ENCODE results near the gene ANKRD26. TPM values are rescaled to one million over a fixed set of nuclear protein-coding genes. Genes with fewer than 3 reads are reported as not detected.

The ANKRD26 gene
- total and polyA plus RNA-seq, 2 of the 13 experiments (the other 11 are each of a cell fraction or from before 2014, with no cell fraction given): 1.5 to 9.6 TPM

DNA sequence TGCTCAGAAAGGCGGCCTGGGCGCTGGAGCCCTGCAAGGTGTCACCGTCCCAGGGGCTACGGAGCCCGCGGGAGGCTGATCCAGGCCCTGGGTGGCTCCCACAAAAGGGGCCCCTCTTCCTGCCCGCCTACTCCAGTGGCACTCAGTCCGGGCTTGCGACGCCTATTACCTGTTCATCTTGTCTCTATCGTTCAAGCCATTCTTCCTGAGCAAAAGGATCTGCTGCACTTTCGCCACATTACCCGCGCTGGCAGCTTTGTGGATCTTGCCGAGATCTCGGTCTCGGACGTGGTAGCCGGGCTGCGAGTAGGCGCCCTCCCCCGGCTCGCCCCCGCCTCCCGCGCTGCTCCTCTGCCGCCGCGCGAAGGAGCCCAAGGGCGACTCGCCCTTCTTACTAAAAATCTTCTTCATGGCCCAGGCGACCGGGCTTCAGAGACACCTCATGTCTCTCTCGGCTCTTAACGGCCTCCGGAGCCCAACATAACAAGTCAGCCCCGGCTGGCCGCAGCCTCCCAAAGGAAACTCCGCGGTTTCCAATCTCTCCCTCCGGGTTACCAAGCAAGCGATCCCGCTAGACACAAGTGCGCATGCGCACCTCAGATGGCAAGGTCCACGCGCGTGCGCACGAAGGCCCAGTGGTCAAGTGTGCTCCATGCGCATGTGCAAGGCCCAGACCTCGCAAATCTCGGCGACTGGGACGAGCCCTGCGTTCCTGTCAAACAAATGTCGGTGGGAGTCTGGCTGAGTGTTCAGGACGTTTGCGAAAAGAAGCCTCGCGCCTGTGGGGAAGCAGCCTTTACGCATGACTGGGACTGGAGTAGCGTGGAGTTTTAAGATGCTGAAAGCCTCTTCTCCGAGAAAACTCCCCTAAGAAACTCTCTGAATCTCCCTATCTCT, at the start of gene ANKRD26 (continued):
- no peak for TF ChIP-seq NFATC3 (CRISPR knock-in tag; IDR thresholded peaks at IDR 0.05)
- no peak for TF ChIP-seq KDM6A (CRISPR knock-in tag; IDR thresholded peaks at IDR 0.05; ENCODE audit: low read depth)
- TF ChIP-seq, protein P1, sequence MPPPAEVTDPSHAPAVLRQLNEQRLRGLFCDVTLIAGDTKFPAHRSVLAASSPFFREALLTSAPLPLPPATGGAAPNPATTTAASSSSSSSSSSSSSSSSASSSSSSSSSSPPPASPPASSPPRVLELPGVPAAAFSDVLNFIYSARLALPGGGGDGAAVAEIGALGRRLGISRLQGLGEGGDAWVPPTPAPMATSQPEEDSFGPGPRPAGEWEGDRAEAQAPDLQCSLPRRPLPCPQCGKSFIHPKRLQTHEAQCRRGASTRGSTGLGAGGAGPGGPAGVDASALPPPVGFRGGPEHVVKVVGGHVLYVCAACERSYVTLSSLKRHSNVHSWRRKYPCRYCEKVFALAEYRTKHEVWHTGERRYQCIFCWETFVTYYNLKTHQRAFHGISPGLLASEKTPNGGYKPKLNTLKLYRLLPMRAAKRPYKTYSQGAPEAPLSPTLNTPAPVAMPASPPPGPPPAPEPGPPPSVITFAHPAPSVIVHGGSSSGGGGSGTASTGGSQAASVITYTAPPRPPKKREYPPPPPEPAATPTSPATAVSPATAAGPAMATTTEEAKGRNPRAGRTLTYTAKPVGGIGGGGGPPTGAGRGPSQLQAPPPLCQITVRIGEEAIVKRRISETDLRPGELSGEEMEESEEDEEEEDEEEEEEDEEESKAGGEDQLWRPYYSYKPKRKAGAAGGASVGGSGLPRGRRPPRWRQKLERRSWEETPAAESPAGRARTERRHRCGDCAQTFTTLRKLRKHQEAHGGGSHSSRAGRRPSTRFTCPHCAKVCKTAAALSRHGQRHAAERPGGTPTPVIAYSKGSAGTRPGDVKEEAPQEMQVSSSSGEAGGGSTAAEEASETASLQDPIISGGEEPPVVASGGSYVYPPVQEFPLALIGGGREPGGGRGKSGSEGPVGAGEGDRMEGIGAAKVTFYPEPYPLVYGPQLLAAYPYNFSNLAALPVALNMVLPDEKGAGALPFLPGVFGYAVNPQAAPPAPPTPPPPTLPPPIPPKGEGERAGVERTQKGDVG (CRISPR knock-in tag; IDR thresholded peaks at IDR 0.05; ENCODE audit: borderline replicate concordance): peak; percentile 54; the same call in 1 of the 2 replicates
- no peak for TF ChIP-seq POGZ (CRISPR knock-in tag; IDR thresholded peaks at IDR 0.05)
- TF ChIP-seq ZNF431 (CRISPR knock-in tag; IDR thresholded peaks at IDR 0.05; ENCODE audit: borderline replicate concordance, low read depth): no peak
- no peak for TF ChIP-seq ZNF678 (CRISPR knock-in tag; IDR thresholded peaks at IDR 0.05)
- 0 out of 2 replicates have a peak, but pooled peaks have one; percentile 43 for TF ChIP-seq ZC3H13 (CRISPR knock-in tag; IDR thresholded peaks at IDR 0.05)
- 0 out of 2 replicates have a peak, but pooled peaks have one; percentile 15 for TF ChIP-seq ZNF12 (CRISPR knock-in tag; IDR thresholded peaks at IDR 0.05)
- peak; percentile 82 for TF ChIP-seq KAT8 (CRISPR knock-in tag; IDR thresholded peaks at IDR 0.05)
- no peak for TF ChIP-seq KLF9 (CRISPR knock-in tag; IDR thresholded peaks at IDR 0.05; ENCODE audit: low read depth)
- 0 out of 2 replicates have a peak, but pooled peaks have one; percentile 13 for TF ChIP-seq ZHX1 (CRISPR knock-in tag; IDR thresholded peaks at IDR 0.05; ENCODE audit: low read depth)
- TF ChIP-seq RCOR2 (CRISPR knock-in tag; IDR thresholded peaks at IDR 0.05): no peak
- no peak for TF ChIP-seq PBX2 (CRISPR knock-in tag; IDR thresholded peaks at IDR 0.05)
- no peak for TF ChIP-seq SNAPC5 (CRISPR knock-in tag; IDR thresholded peaks at IDR 0.05; ENCODE audit: borderline replicate concordance)
- TF ChIP-seq ZNF292 (CRISPR knock-in tag; IDR thresholded peaks at IDR 0.05; ENCODE audit: borderline replicate concordance, low read depth): no peak
- no peak for TF ChIP-seq POLR2AphosphoS2 (IDR thresholded peaks at IDR 0.05; ENCODE audit: low read depth, low read length)
- peak; percentile 12; the same call in 1 of the 2 replicates for TF ChIP-seq FOXA3 (CRISPR knock-in tag; IDR thresholded peaks at IDR 0.05)
- TF ChIP-seq ZNF746 (CRISPR knock-in tag; IDR thresholded peaks at IDR 0.05): no peak; the same call in 1 of the 2 replicates
- no peak for TF ChIP-seq NONO (IDR thresholded peaks at IDR 0.05)
- TF ChIP-seq NONO (CRISPR knock-in tag; conservative IDR thresholded peaks at IDR 0.05): peak; percentile 46; the same call in 1 of the 2 replicates
- peak; percentile 59; the same call in 1 of the 2 replicates for TF ChIP-seq ZNF263 (CRISPR knock-in tag; IDR thresholded peaks at IDR 0.05)
- no peak for TF ChIP-seq ZNF354B (CRISPR knock-in tag; IDR thresholded peaks at IDR 0.05)
- no peak for TF ChIP-seq ZEB1 (IDR thresholded peaks at IDR 0.05; ENCODE audit: insufficient replicate concordance, low read depth)
- TF ChIP-seq DMAP1 (CRISPR knock-in tag; IDR thresholded peaks at IDR 0.05): peak; percentile 71
